GM21381 (cell line): ENCODE measurements around the gene MAGEA9.
"Not testable (repeated sequence)": the region's sequence is repeated elsewhere in the genome, so short reads cannot be mapped to it uniquely, and the experiment has no call there.

Source experiments
- ATAC-seq: cut with Tn5 transposase; IDR thresholded peaks from one replicate; pipeline ENCODE4 v1.9.1; 2021; ENCODE audit warnings: mild to moderate bottlenecking, moderate library complexity; ENCODE audit not compliant: unreplicated experiment

Gene MAGEA9

DNA sequence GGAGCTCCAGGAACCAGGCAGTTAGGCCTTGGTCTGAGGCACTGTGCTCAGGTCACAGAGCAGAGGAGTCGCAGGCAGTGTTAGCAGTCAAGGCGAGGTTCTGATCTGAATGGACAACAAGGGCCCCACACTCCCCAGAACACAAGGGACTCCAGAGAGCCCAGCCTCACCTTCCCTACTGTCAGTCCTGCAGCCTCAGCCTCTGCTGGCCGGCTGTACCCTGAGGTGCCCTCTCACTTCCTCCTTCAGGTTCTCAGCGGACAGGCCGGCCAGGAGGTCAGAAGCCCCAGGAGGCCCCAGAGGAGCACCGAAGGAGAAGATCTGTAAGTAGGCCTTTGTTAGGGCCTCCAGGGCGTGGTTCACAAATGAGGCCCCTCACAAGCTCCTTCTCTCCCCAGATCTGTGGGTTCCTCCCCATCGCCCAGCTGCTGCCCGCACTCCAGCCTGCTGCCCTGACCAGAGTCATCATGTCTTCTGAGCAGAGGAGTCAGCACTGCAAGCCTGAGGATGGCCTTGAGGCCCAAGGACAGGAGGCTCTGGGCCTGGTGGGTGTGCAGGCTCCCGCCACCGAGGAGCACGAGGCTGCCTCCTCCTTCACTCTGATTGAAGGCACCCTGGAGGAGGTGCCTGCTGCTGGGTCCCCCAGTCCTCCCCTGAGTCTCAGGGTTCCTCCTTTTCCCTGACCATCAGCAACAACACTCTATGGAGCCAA, 26.2 kb downstream of the MAGEA9 start:
- ATAC-seq = no peak

DNA sequence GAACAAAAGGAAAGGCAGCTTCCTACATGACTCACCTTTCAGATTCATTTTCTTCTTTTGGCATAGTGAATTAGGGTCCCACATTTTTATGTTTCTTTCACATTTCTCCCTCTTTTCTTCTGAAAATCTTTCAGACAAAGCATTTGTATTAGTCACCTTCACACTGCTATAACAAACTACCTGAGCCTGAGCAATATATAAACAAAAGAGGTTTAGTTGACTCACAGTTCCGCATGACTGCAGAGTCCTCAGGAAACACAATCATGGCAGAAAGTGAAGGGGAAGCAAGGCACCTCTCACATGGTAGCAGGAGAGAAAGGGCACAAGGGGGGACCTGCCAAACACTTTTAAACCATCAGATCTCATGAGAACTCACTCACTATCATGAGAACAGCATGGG, 36.9 kb downstream of the MAGEA9 start:
- ATAC-seq = no peak

GRCh38 chrX:149819371-149819770, 37.6 kb downstream of the MAGEA9 start:
- no peak for ATAC-seq

GRCh38 chrX:149825424-149825823, 43.7 kb downstream of the MAGEA9 start:
- no peak for ATAC-seq

- ATAC-seq = no peak
These were observed 45.5 kb downstream of the MAGEA9 start for GRCh38 chrX:149827254-149827653.

DNA sequence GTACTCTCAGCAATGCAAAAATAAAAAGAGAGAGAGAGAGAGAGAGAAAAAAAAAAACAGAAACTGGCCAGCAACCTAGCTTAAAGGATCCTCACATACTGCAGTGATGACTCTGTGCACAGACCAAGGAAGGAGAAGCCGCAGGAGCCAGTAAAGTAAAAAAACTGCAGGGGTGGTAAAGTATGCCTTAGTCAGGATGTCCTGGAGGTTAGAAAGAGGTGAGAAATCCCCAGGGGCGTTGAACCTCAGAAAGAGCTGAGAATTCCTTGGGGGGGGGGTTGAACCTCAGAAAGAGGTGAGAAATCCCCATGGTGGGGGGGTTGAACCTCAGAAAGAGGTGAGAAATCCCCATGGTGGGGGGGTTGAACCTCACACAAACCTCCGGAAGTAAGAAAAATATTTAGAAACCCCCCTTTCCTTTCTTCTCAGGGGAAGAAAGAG, 48.0 kb downstream of the MAGEA9 start:
- ATAC-seq = peak; percentile 46

DNA sequence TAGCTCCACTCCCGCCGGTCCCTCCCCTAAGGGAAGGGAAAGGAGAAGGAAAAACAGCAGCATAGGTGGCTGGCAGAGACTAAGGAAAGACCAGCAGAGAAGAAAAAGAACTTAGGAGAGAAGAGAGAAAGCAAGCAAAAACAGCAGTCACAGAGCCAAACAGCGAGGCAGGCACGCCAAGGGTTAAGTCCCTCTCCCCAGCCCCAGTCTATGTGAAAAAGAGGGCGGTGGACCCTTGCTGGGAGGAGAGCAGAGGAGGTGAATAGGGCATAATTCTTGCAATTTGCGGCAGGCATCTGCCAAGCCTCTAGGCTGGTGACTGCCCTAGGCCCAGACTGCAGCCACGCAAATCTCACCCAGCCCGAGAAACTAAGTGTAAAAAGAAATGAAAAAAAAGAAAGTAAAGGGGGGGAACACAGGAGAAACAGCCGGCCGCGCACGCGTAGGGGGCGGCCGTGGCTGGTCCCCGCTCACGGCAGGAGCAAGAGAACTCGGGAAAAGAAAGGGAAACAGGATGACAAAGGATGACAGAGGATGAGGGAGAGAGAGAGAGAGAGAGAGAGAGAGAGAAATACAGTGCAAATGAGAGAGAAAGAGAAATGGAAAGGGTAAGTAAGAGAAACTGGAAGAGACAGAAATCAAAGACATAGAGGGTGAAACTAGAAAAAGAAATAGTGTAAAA, 48.6 kb downstream of the MAGEA9 start:
- peak; percentile 72 for ATAC-seq

DNA sequence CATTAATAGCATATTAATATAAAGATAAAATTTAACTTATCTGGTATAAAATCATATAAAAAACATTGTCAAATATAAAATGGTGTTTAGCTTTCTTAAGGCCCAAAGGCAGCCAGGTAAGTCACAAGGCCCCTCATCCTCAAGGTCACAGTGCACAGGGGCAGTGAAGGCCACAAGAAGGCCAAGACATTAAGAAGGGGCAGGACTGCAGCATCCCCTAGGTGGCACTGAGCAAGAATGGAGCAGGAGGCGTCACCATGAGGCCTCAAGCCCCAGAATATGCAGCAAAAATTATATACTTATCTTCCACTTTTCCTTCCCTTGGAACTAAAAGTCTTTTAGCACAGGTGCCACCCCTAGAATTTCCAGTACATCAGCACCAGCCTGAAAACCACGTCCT, 49.7 kb downstream of the MAGEA9 start:
- no peak for ATAC-seq

DNA sequence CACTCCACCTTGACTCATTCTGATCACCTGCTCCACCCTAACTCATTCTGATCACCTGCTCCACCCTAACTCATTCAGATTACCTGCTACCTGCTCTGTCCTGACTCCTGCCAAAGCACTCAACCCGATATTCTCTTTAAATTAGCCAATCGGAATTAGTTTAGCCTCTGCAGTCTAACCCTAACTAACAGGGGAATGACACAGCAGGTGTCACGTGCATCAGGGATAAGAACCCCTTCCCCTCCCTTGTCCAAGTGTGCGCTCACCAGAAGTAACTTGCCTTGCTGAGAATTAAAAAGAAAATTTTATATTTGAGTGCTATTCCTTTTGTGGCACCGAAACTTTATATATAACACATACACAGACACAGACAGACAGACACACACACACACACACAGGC, 55.0 kb downstream of the MAGEA9 start:
- not testable (repeated sequence) for ATAC-seq

GRCh38 chrX:149837167-149837566, 55.4 kb downstream of the MAGEA9 start:
- no peak for ATAC-seq
